HG02623 (cell line): ENCODE results near the gene OR1D5.
"Not testable (repeated sequence)": the region's sequence is repeated elsewhere in the genome, so short reads cannot be mapped to it uniquely, and the experiment has no call there.

Experiments
- ATAC-seq: cut with Tn5 transposase; IDR thresholded peaks from one replicate; pipeline ENCODE4 v1.9.1; 2021; ENCODE audit warnings: moderate library complexity; ENCODE audit not compliant: unreplicated experiment

OR1D5 gene, protein sequence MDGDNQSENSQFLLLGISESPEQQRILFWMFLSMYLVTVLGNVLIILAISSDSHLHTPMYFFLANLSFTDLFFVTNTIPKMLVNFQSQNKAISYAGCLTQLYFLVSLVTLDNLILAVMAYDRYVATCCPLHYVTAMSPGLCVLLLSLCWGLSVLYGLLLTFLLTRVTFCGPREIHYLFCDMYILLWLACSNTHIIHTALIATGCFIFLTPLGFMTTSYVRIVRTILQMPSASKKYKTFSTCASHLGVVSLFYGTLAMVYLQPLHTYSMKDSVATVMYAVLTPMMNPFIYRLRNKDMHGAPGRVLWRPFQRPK

DNA sequence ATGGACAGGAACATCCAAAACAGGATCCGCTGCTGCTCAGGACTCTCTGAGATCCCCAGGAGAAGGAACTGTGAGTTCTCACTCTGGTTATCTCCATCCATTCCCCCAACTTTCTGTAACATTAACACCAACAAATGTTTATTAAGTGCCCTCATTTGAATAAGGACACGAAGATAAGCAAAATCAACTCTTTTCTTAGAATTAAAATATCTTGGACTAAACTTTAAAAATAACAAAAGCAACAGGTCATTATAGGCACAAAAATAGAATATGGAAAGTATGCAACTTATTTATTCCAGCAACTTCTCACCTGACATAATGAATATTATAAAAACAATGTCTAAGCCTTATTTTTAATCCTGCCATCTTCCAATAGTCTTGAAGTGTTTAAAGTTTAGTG, at the start of gene OR1D5:
TSS of gene OR1D5 (minus strand) at position 101 of the 400 bp plus-strand sequence. CDS start at position 101, 0 bp downstream.
- ATAC-seq: not testable (repeated sequence)

DNA sequence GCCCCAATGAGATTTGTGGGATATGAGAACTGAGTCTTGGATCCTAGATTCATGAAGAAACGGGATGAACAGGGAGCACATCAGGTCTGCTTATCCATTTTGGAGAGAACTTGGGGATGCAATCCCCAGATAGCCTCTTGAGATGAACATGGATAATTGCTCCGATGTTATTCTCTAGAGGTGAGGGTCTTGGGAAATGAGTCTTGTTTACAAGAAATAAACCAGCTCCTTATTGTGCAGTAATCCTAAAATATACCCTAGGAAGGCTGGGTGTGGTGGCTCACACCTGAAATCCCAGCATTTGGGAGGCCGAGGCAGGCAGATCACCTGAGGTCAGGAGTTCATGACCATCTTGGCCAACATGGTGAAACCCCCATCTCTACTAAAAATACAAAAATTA, 40.9 kb upstream of the OR1D5 start, which contains the start of gene OR1D2:
TSS of gene OR1D2 (minus strand) at position 101 of the 400 bp plus-strand sequence. CDS start 11,426 bp downstream, outside the sequence.
- ATAC-seq: no peak

DNA sequence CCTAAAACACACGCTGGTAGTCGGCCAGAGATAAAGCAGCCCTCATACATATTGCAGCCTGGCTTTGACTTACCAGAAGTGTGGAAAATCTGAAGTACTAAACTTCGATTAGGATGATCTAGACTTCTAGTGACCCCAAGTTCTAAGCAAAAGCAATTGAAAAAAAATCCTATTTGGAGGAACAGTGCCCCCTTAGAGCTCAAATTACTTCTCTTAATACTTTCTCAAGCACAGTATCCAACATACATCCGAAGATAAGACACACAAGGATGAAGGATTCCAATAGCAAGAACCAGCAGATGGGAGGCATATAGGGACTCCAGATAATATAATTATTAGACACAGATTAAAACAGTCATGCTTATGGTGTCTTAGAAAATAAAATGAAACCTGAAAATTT, 10.4 kb upstream of the OR1D5 start:
- ATAC-seq: not testable (repeated sequence)

DNA sequence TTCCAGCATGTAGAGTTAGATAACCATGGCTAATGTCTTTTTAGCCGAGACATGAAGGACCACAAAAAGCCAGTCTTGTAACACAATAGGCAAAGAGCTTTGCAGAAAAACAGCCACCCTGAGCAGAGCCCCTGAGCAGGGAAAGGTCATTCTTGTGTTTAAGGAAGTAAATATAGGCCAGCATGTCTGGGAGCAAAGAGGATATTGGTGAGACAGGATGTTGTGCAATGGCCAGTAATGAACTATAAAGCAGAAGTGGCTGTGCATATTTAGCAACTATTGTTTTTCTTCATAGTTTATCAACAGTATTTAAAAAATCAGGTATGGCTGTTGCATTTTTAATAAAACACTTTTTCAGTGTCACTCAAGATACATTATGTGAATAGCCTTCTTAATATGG, 1.8 kb upstream of the OR1D5 start:
- not testable (repeated sequence) for ATAC-seq

DNA sequence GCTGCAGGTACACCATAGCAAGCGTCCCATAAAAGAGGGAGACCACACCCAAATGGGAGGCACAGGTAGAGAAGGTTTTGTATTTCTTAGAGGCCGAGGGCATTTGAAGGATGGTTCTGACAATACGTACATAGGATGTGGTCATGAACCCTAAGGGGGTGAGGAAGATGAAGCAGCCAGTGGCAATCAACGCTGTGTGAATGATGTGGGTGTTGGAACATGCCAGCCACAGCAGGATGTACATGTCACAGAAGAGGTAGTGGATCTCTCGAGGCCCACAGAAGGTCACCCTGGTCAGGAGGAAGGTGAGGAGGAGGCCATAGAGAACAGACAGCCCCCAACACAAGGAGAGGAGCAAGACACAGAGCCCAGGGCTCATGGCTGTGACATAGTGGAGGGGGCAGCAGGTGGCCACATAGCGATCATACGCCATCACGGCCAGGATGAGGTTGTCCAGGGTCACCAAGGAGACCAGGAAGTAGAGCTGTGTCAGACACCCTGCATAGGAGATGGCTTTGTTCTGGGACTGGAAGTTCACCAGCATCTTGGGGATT, 506 bp downstream of the OR1D5 start:
- not testable (repeated sequence) for ATAC-seq

DNA sequence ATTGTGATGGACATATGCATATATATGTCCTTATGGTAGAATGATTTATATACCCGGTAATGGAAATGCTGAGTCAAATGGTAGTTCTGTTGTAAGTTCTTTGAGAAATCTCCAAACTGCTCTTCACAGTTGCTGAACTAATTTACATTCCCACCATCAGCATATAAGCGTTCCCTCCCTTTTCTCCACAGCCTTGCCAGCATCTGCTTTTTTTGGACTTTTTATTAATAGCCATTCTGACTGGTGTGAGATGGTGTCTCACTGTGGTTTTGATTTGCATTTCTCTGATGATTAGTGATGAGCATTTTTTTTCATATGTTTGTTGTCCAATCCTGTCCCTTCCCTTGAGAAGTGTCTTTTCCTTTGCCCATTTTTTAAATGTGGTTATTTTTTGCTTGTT, 8.5 kb downstream of the OR1D5 start:
- ATAC-seq: not testable (repeated sequence)

DNA sequence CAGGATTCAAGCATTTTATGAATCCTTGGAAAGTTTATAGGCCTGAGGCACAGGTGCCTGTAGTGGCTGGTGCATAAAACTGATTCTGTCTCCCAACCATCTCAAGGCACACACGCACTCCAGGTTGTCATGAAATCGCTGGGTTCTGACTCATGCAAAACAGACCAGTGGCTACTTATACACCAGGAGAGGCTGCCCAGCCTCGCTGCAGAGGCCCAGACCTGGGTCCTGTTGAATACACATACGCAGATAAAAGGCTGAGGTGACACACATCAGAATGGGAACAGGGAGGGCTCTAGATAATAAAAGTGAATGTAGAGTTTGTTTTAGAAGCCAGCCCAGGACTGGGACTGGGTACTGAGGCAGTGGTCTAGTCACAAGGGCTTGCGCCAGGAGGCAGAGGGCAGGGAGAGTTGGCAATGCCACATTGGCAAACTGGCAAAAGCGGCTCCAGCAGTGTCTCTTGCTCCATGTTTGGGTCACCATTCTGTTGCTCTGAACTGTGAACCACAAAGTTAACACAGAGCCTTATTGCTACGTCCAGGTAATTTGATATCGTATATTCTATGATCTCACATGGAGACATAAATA, 13.6 kb downstream of the OR1D5 start:
- no peak for ATAC-seq

DNA sequence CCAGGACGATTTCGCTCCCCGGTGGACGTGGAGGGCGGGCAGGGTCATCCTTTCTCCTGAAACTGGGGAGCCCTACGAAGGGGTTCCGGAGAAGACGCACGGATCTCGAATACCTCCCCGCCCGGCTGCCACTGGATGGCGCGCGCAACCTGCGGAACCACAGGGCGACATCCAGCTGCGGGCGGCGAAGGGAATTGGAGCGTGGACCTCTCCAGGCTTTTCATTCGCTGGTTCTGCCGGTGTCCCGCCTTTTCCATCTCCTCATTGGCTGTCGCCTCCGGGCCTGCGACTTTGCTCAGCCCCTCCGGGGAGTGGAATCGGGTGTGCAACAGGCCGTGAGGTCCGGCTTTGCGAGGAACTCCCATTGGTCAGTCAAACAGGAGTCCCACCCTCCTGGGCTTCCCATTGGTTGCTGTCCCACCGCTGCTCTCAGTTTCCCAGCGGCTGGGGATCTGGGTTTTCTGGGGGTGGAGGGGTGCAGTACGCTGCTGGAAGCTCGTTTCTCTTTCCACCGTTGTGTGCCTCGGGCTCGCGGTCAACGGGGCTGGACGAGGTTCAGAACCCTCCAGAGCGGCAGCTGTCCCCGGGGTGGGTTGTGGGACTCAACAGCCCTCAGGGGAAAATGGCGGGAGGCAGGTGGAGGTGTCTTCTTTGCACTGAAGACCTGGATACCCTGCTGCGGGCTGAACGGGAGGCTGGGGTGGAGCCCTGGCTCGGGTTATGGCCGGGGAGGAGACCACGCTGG, 14.5 kb downstream of the OR1D5 start:
- ATAC-seq: peak; percentile 93

DNA sequence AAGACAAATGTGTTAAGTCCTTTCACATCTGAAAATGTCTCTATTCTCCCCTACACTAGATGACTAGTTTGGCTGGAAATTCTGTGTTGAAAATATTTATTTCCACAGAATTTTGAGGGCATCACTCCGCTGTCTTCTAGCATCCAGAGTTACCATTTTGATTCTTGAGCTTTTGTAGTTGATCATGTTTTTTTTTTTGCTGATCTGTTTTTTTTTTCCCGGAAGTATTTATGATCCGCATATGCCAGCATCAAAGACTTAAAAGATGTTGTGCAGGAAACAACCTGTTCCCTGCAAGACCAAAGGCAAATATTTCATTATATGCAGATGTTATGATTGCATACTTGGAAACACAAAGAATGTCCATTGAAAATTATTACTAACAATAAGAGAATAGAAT, 16.7 kb downstream of the OR1D5 start:
- no peak for ATAC-seq

DNA sequence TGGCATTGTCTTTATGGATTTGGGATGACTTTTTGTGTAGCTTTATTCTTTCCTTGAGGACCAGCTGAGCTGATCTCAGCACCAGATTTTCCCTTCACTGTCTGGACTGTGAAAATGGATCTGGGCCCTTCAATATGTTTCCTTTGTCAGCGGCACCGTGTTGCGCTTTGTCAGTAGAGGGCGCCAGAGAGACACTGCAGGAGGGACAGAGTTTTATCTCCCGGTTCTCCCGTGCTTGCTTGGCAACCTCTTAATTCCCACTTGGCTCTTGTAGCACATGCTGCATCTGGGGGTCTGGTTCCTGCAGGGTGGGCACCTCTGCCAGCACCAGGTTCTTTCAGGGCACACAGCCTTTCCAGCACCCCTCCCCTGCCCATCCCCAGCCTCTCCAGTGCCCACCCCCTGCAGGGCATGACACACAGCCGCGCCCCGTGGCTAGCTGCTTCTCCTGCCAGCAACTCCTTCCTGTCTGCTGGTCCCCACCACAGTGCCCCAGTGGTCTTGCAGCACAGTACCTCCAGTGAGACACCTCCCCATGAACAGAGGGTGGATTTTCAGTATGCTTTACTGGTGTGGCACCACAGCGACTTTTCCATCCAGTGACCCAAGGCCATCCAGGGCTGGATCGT, 19.6 kb downstream of the OR1D5 start:
- ATAC-seq: no peak

DNA sequence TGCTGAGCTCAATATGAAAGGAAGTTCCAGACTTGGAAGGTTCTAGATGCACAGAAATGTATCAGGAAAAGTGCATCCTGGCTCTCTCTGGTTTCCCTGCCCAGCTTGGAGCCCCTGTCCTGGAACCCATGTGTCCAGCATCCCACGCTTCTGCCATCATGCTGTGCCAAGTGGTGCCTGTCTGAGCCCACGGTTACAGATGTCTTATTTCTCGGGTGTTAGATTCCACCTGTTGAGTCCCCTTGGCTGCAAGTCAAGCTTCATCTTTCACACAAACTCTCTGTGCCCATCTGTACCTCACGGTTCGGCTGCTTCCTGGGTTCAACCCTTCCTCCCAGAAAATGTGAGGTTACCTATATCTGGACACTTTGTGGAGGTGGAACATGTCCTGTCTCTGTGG, 22.5 kb downstream of the OR1D5 start:
- no peak for ATAC-seq

DNA sequence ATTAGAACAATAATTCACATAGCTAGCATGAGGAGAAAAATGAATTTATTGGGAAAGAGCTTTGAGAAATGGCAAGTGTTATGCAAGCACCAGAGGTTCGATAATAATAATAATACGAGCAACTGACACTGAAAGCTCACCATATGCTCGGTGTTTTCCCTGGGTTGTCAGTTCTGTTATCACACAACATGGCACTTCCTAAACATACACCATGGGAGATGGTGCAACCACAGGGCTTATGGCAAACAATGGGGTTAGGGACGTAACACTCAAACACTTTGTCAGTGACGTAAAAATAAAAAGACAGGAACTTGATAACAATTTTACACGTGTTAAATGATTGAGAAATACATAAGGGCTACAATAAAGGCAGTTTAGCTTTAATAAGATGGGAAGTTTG, 23.7 kb downstream of the OR1D5 start:
- ATAC-seq: no peak

DNA sequence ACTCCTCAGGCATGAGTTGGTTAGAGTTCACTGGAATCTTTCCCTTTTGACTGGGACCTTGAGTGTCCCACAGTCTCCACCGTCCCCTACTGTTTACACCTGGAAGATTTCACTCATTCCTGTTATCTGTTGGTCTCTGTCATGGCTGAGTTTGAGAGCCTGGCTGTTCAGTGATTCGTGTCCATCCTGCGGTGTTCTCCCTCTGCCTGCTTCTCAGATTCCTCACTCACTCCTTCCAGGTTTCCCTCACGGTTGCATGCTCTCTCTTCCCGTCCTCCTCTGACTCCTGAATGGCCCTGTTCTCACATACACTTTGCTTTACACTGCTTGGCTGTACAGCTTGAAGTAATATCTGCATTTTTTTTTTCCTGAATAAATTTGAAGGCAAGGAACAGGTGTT, 24.5 kb downstream of the OR1D5 start:
- ATAC-seq: no peak

DNA sequence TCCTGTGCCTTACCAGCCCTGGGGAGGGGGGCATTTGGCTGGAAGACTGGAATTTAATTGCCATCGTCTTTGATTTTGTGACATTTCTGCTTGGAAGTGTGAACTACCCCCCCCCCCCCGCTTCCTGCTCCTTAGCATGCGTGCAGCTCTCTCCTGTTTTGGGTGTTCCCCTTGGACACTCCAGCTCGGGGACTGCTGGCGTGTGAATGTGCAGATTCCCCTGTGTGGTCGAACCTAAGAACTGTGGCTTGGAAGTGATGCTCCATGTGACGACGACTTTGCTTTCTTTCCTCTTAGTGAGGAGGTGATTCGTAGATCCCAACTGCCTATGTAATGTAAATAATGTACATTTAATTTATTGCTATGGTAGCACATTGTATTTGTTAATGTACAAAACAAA, 26.1 kb downstream of the OR1D5 start:
- ATAC-seq: no peak

DNA sequence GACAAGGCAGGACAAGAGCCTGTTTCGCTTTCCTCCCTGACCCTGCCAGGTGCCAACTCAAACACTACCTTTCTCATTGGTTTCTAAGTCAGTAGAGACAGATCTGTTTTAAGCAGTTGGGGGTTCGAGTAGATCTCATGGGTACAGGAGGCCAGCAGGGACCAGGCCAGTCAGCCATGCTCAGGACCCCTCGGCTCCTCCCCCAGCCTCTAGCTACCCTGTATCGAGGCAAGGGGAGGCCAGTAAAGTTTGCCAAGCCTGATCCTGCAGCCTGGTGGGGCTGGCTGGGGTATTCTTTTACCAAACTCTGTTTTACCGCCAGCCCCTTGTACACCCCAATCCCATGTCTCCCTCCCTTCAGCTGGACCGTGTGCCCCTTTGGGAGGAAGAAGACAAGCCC, 26.6 kb downstream of the OR1D5 start:
- no peak for ATAC-seq

DNA sequence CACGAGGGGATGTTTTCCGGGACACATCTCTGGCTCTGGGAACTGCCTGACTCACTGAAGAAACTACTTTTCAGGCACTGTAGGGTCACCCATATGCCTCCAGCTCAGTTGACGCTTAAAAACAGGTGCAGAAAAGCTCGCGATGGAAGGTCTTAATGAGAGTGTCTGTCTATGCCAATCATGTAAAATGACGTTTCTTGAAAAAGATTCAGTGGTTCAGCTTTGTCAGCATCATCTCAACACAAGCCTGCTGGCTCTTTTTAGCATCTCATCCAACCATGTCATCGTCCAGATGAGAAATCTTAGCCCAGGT, 27.5 kb downstream of the OR1D5 start:
- ATAC-seq: no peak

DNA sequence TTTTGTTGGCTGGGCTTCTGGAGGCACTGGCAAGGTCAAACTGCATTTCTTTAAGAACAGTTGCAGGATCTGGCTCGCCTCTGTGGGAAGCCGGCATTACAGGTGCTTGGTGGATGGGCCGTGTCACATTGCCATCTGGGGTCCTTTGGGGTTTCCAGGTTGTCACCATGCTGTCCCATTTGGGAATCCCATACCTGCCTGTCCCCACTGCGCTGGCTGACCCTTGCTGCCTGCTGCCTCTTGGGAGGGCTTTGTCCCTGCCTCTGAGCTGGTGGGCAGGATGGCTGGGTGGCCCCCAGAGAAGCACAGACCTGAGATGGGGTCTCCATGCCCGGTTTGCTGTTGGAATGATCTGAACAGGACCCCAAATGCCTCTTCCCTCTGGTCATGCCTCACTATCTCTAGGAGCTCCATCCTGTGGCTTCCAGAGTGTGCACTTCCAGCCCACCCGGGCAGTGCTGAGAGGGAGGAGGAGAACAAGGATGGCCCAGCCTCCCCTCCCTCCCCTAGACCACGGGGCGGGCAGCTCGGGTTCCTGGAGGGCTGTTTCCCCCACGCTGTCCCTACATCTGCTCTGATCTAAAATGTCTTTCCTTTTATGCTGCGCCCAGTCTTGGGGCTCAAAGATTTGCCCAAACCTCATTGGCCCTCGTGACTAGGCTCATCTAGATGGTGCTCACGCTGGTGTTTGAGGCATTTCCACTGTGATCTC, 28.0 kb downstream of the OR1D5 start:
- no peak for ATAC-seq

DNA sequence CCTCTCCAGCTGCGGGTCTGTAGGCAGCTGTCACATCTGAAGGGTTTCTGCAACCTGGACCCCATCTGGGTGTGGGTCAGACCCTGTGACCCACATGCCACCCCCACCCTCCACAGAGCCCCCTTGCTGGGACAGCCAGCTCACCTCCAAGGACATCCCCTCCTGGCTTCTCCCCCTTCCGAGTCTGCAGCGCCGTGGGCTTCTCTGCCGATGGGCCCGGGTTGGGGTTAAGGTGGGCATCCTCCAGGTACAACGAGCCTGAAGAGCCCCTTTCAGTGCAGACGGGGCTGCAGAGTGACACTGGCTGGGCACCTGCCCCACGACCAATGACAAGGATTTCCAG, 28.9 kb downstream of the OR1D5 start:
- ATAC-seq: no peak

DNA sequence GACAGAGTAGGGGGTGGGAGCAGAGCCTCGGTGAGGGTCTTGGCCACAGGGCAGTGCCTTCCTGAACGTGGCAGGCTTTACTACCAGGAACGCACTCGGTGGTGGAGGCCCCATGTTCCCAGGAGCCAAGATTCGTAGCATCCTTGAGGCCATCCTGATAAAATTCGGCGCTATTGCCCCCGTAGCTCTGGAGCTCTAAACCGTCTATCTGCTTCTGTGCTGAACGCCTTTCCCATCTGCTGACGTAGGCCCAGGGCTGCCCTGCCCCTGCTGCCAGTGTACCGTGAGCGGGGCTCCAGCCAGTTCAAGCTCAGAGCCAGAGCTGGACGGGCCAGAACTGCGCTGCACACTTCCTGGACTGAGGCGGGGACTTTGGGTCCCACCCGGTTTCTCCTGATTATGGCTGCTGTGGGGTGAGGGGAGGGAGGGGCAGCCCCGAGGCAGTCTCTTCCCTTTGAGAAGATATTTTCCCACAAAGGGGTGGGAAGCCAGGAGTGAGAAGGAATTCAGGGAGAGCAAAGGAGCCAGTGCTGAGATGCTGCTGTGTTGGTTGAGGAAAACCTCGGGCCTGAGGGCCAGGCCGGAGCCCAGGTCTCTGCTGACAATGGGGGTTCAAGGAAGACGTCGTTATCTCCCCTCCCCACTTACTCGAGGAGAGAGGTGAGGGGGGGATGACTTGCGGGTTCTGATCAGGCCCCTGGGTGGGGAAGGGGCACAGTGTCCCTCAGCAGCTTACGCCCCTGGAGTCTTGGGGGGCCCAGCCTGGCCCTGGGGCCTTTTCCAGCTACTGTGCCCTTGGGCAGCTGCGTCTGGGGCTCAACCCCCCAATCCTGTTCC, 29.4 kb downstream of the OR1D5 start:
- no peak for ATAC-seq

DNA sequence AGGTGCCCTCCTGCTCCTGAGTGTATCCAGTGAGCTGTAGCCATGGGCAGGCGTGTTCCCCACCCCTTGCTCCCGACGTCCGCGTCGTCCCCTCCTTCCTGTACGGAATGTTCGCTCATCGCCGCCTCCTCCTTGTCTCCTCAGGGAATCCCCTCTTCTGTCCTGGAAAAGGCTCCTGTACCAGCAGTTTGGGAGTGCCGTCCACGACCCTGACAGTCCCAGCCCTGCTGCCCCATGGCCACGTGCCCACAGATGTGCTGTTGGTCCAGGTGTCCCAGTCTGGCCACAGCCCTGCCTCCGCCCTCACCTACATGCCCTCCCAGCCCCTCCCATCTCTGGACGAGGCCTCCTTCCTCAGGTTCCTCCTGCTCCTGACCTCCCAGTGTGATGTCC, 30.2 kb downstream of the OR1D5 start:
- ATAC-seq: no peak
